HCT116 (cell line): Measurements from ENCODE around the gene DOCK2. TPM values are rescaled to one million over a fixed set of nuclear protein-coding genes. Genes with fewer than 3 reads are reported as not detected.

Experiments used
- ATAC-seq: fragments of 200-7000 bp; cut with Tn5 transposase; 2 replicates; pipeline ENCODE4 v1.9.1; 2020; ENCODE audit warnings: mild to moderate bottlenecking, moderate library complexity
- BruUV-seq: library from RNA; stranded (reverse); fragments of 400-500 nt; replicated peaks from 2 replicates; lab custom pipeline; 2021; lab: Mats Ljungman, UMichigan
- CTCF ChIA-PET: fragments of 300-600 bp; sonication (Branson Sonifier 250); formaldehyde crosslinking; loops from one replicate; lab custom pipeline; 2021; ENCODE audit warnings: antibody characterized with exemption; lab: Charles Lee
- POLR2A ChIA-PET: fragments of 300-600, 350-600 bp; sonication (Branson Sonifier 250); formaldehyde crosslinking; loops from one replicate; lab custom pipeline; 2021; ENCODE audit warnings: antibody characterized with exemption; lab: Charles Lee
- RAD21 ChIA-PET, 2 experiments: fragments of 300-600 bp; sonication (Branson Sonifier 250); formaldehyde crosslinking; loops; one replicate each; lab custom pipeline; 2023; ENCODE audit warnings: low total read pairs in 2 of 2; ENCODE audit not compliant: uncharacterized antibody in 2 of 2, unreplicated experiment in 2 of 2, low non-redundant PET in 1 of 2; lab: Charles Lee
- DNase-seq: peaks from one replicate; pipeline ENCODE4 v3.0.0-alpha.2; 2010; ENCODE audit warnings: low read depth, low spot score
- H2AFZ ChIP-seq: fragments of 200-600 bp; shearing (Covaris generic), sonication (generic); 2 replicates; pipeline ENCODE4 v1.6.1; 2017; ENCODE audit warnings: low read depth, mixed run types, mixed read lengths, antibody characterized with exemption, low read length; ENCODE audit not compliant: poor library complexity, severe bottlenecking
- H3K27ac ChIP-seq: 2 replicates; pipeline ENCODE4 v1.5.1; 2012; ENCODE audit warnings: low read depth, low read length
- H3K27me3 ChIP-seq: fragments of 200-600 bp; sonication (generic); 2 replicates; pipeline ENCODE4 v1.6.1; 2016; ENCODE audit warnings: mixed run types, low read length, mixed read lengths; ENCODE audit not compliant: insufficient read depth
- H3K36me3 ChIP-seq, 2 experiments: fragments of 200-500 bp in 1 of 2; fragments of 200-600 bp in 1 of 2; sonication (Bioruptor generic) in 1 of 2; sonication (generic) in 1 of 2; 2 replicates each; pipeline versions ENCODE4 v1.5.1 to v1.6.1; 2014 to 2016; ENCODE audit warnings: low read length in 2 of 2, inconsistent platforms in 1 of 2, mixed read lengths in 1 of 2, mixed run types in 1 of 2; ENCODE audit not compliant: insufficient read depth in 2 of 2, control insufficient read depth in 1 of 2
- H3K4me1 ChIP-seq, 2 experiments: fragments of 200-600 bp in 1 of 2; sonication (generic) in 1 of 2; 2 replicates each; pipeline versions ENCODE4 v1.5.1 to v1.6.1; 2012 to 2017; ENCODE audit warnings: low read length in 2 of 2, inconsistent platforms in 1 of 2, mild to moderate bottlenecking in 1 of 2, mixed read lengths in 1 of 2, mixed run types in 1 of 2, moderate library complexity in 1 of 2; ENCODE audit not compliant: insufficient read depth in 2 of 2, control insufficient read depth in 1 of 2
- H3K4me2 ChIP-seq: fragments of 200-600 bp; sonication (generic); 2 replicates; pipeline ENCODE4 v1.6.1; 2017; ENCODE audit warnings: mixed run types, low read length, mixed read lengths
- H3K4me3 ChIP-seq, 2 experiments: fragments of 200-600 bp in 1 of 2; sonication (generic) in 1 of 2; replicated peaks in 1 of 2; 2 replicates each; pipeline ENCODE4 v1.5.1; 2011 to 2016; ENCODE audit warnings: low read length in 2 of 2, control low read depth in 1 of 2, low read depth in 1 of 2, mild to moderate bottlenecking in 1 of 2, mixed read lengths in 1 of 2, mixed run types in 1 of 2
- H3K79me2 ChIP-seq: fragments of 200-600 bp; sonication (generic); 2 replicates; pipeline ENCODE4 v1.6.1; 2017; ENCODE audit warnings: mild to moderate bottlenecking, mixed run types, low read length, moderate library complexity, mixed read lengths; ENCODE audit not compliant: insufficient read depth
- H3K9ac ChIP-seq: fragments of 200-600 bp; sonication (generic); 2 replicates; pipeline ENCODE4 v1.6.1; 2016; ENCODE audit warnings: low read length, mixed read lengths
- H3K9me2 ChIP-seq: fragments of 200-600 bp; sonication (generic), shearing (Covaris generic); 2 replicates; pipeline ENCODE4 v1.6.1; 2017; ENCODE audit warnings: mixed run types, mild to moderate bottlenecking, moderate library complexity; ENCODE audit not compliant: insufficient read depth
- H3K9me3 ChIP-seq, 2 experiments: fragments of 200-500 bp in 1 of 2; fragments of 200-600 bp in 1 of 2; sonication (Bioruptor generic) in 1 of 2; sonication (generic) in 1 of 2; 2 replicates each; pipeline ENCODE4 v1.6.1; 2014 to 2017; ENCODE audit warnings: low read length in 2 of 2, mixed read lengths in 2 of 2, inconsistent platforms in 1 of 2, low read depth in 1 of 2, mild to moderate bottlenecking in 1 of 2, mixed run types in 1 of 2, moderate library complexity in 1 of 2; ENCODE audit not compliant: control insufficient read depth in 1 of 2, insufficient read depth in 1 of 2
- H4K20me1 ChIP-seq: fragments of 200-600 bp; sonication (generic), shearing (Covaris generic); 2 replicates; pipeline ENCODE4 v1.6.1; 2017; ENCODE audit warnings: mixed run types, mild to moderate bottlenecking, moderate library complexity; ENCODE audit not compliant: insufficient read depth
- CBX3 ChIP-seq: IDR thresholded peaks from 2 replicates; pipeline ENCODE4 v1.6.1; 2012; ENCODE audit warnings: low read depth
- EZH2 ChIP-seq: fragments of 200-600 bp; sonication (generic); IDR thresholded peaks from 2 replicates; pipeline ENCODE4 v1.6.1; 2017; ENCODE audit warnings: antibody characterized with exemption, mixed run types
- EZH2phosphoT487 ChIP-seq: fragments of 200-600 bp; IDR thresholded peaks from 2 replicates; pipeline ENCODE4 v1.6.1; 2018; ENCODE audit warnings: antibody characterized with exemption, borderline replicate concordance
- FOSL1 ChIP-seq: IDR thresholded peaks from 2 replicates; pipeline ENCODE4 v1.6.1; 2012; ENCODE audit warnings: low read depth
- JUND ChIP-seq: IDR thresholded peaks from 2 replicates; pipeline ENCODE4 v1.6.1; 2012
- POLR2AphosphoS5 ChIP-seq: IDR thresholded peaks from 2 replicates; pipeline ENCODE4 v1.6.1; 2011; ENCODE audit warnings: mild to moderate bottlenecking, low read depth, low read length, moderate library complexity
- SP1 ChIP-seq: IDR thresholded peaks from 2 replicates; pipeline ENCODE4 v1.6.1; 2012; ENCODE audit warnings: low read depth
- TCF7L2 ChIP-seq: IDR thresholded peaks from 2 replicates; pipeline ENCODE4 v1.7.0; 2011; ENCODE audit warnings: borderline replicate concordance, inconsistent platforms; ENCODE audit not compliant: insufficient read depth, insufficient read length; ENCODE audit errors: extremely low read depth
- YY1 ChIP-seq: IDR thresholded peaks from 2 replicates; pipeline ENCODE4 v1.6.1; 2011; ENCODE audit warnings: low read length, low read depth, moderate library complexity, mild to moderate bottlenecking; ENCODE audit not compliant: insufficient replicate concordance; ENCODE audit errors: extremely low read depth
- ZFX ChIP-seq: fragments of 450-650 bp; IDR thresholded peaks from 2 replicates; pipeline ENCODE4 v1.6.1; 2017
- ZNF274 ChIP-seq: fragments of 200-500 bp; sonication (Bioruptor generic); IDR thresholded peaks from 2 replicates; pipeline ENCODE4 v1.6.1; 2014; ENCODE audit warnings: mild to moderate bottlenecking, low read depth, low read length, inconsistent platforms
- intact Hi-C: fragments of 100-400 bp; cut with micrococcal nuclease; formaldehyde crosslinking; loops from 2 replicates; pipeline ENCODE4 v1.10.0; 2022
- total RNA-seq: library from RNA; stranded (reverse); gene quantifications from one replicate; pipeline ENCODE4 v1.2.1, GENCODE V29; 2021; ENCODE audit not compliant: unreplicated experiment
- TF ChIP-seq, protein P1 (sequence below): IDR thresholded peaks from 2 replicates; pipeline ENCODE4 v1.6.1; 2011; ENCODE audit warnings: mild to moderate bottlenecking, low read length, moderate library complexity; ENCODE audit not compliant: insufficient replicate concordance; ENCODE audit errors: extremely low read depth
- TF ChIP-seq, protein P2 (sequence below): IDR thresholded peaks from 2 replicates; pipeline ENCODE4 v1.6.1; 2012
- TF ChIP-seq, protein P3 (sequence below): IDR thresholded peaks from 2 replicates; pipeline ENCODE4 v1.6.1; 2012; ENCODE audit warnings: low read depth
- TF ChIP-seq, protein P4 (sequence below): IDR thresholded peaks from 2 replicates; pipeline ENCODE4 v1.6.1; 2012

Gene DOCK2
- total RNA-seq, 1 experiment from 2014 or later: 0.89 TPM

DNA sequence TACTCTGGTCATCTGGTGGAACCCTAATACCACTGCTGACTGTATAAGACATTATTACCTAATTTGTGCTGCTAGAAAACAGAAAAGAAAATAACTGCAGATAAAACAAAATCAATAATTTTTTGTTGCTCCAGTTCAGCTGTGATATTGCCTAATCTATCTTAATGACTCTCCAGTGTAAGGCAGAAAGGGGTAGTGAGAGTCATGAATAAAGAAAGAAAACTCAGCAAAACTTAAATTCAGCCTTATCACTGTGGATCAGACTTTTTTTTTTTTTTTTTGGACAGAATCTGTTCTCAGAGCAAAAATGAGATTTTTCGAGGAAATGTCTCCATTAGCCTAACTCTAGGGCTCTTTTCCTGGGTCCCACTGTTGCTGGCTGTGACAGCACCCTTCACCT lies 1.1 kb upstream of the DOCK2 start:
- intact Hi-C loops: no loop called here
- no peak overlapping the region for H3K9ac ChIP-seq
- H3K27ac ChIP-seq: no peak overlapping the region
- no peaks in the 10 kb centered on the region for H3K4me1 ChIP-seq
- no peak for ATAC-seq
- H3K4me2 ChIP-seq: no peak overlapping the region
- ChIA-PET POLR2A (no interaction called here), RAD21 (no interaction called here), CTCF (no interaction called here)
- no peaks in the 10 kb centered on the region for H3K9me3 ChIP-seq
- H4K20me1 ChIP-seq: no peaks in the 10 kb centered on the region
- DNase-seq: no peak
- H3K27me3 ChIP-seq: no peaks in the 10 kb centered on the region; the same call in 1 of the 2 replicates
- H3K4me3 ChIP-seq: no peak overlapping the region
- BruUV-seq: no TSS peak
- no peaks in the 10 kb centered on the region for H3K36me3 ChIP-seq
- no peak overlapping the region for H2AFZ ChIP-seq
- no peaks in the 10 kb centered on the region for H3K9me2 ChIP-seq
- TF ChIP-seq YY1: no peak
- no peak for TF ChIP-seq TCF7L2
- TF ChIP-seq CBX3: no peak
- TF ChIP-seq, protein P1, sequence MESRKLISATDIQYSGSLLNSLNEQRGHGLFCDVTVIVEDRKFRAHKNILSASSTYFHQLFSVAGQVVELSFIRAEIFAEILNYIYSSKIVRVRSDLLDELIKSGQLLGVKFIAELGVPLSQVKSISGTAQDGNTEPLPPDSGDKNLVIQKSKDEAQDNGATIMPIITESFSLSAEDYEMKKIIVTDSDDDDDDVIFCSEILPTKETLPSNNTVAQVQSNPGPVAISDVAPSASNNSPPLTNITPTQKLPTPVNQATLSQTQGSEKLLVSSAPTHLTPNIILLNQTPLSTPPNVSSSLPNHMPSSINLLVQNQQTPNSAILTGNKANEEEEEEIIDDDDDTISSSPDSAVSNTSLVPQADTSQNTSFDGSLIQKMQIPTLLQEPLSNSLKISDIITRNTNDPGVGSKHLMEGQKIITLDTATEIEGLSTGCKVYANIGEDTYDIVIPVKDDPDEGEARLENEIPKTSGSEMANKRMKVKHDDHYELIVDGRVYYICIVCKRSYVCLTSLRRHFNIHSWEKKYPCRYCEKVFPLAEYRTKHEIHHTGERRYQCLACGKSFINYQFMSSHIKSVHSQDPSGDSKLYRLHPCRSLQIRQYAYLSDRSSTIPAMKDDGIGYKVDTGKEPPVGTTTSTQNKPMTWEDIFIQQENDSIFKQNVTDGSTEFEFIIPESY: no peak
- TF ChIP-seq JUND: no peak
- TF ChIP-seq, protein P2, sequence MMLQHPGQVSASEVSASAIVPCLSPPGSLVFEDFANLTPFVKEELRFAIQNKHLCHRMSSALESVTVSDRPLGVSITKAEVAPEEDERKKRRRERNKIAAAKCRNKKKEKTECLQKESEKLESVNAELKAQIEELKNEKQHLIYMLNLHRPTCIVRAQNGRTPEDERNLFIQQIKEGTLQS: no peak
- no peak for TF ChIP-seq SP1
- TF ChIP-seq, protein P3, sequence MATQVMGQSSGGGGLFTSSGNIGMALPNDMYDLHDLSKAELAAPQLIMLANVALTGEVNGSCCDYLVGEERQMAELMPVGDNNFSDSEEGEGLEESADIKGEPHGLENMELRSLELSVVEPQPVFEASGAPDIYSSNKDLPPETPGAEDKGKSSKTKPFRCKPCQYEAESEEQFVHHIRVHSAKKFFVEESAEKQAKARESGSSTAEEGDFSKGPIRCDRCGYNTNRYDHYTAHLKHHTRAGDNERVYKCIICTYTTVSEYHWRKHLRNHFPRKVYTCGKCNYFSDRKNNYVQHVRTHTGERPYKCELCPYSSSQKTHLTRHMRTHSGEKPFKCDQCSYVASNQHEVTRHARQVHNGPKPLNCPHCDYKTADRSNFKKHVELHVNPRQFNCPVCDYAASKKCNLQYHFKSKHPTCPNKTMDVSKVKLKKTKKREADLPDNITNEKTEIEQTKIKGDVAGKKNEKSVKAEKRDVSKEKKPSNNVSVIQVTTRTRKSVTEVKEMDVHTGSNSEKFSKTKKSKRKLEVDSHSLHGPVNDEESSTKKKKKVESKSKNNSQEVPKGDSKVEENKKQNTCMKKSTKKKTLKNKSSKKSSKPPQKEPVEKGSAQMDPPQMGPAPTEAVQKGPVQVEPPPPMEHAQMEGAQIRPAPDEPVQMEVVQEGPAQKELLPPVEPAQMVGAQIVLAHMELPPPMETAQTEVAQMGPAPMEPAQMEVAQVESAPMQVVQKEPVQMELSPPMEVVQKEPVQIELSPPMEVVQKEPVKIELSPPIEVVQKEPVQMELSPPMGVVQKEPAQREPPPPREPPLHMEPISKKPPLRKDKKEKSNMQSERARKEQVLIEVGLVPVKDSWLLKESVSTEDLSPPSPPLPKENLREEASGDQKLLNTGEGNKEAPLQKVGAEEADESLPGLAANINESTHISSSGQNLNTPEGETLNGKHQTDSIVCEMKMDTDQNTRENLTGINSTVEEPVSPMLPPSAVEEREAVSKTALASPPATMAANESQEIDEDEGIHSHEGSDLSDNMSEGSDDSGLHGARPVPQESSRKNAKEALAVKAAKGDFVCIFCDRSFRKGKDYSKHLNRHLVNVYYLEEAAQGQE: no peak
- TF ChIP-seq POLR2AphosphoS5: no peak
- no peak for TF ChIP-seq EZH2phosphoT487
- no peak for TF ChIP-seq EZH2
- TF ChIP-seq ZFX: no peak
- TF ChIP-seq, protein P4, sequence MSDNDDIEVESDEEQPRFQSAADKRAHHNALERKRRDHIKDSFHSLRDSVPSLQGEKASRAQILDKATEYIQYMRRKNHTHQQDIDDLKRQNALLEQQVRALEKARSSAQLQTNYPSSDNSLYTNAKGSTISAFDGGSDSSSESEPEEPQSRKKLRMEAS: no peak
- no peak for TF ChIP-seq ZNF274
- TF ChIP-seq FOSL1: no peak
- no peaks in the 10 kb centered on the region for H3K79me2 ChIP-seq
